Measurements from ENCODE around the gene SLC38A2. TPM values are rescaled to one million over a fixed set of nuclear protein-coding genes. Genes with fewer than 3 reads are reported as not detected.
A peak's percentile ranks its signal among the peaks of the same experiment; 100 is the strongest.

The SLC38A2 gene
- total RNA-seq, 1 donor: 1,020 TPM

GRCh38 chr12:46374310-46374709 is 1.7 kb upstream of the SLC38A2 start:
- peak overlapping the region; percentile 97 for H3K27ac ChIP-seq (ENCODE audit: low read depth, low read length)
- H3K4me1 ChIP-seq (ENCODE audit: insufficient read depth, low read length): peaks cover 26% of the 10 kb centered on the region
- H3K79me2 ChIP-seq (ENCODE audit: insufficient read depth, low read length): peaks cover 48% of the 10 kb centered on the region
- no peaks in the 10 kb centered on the region for H3K27me3 ChIP-seq (ENCODE audit: insufficient read depth, low read length)
- peaks cover 29% of the 10 kb centered on the region for H4K20me1 ChIP-seq (ENCODE audit: insufficient read depth, low read length)
- peak overlapping the region; percentile 84 for H2AFZ ChIP-seq (ENCODE audit: low read length)
- H3K9me3 ChIP-seq (ENCODE audit: low read depth, low read length): no peaks in the 10 kb centered on the region
- peak overlapping the region; percentile 97 for H3K4me2 ChIP-seq (ENCODE audit: insufficient read depth, low read length)
- peak; percentile 66 for DNase-seq (ENCODE audit: insufficient read length, low spot score, missing footprints)
- H3K4me3 ChIP-seq (ENCODE audit: insufficient read depth, low read length): peak overlapping the region; percentile 96
- H3K36me3 ChIP-seq (ENCODE audit: insufficient read depth, low read length): peaks cover 22% of the 10 kb centered on the region
- TF ChIP-seq CTCF (IDR thresholded peaks at IDR 0.05; ENCODE audit: extremely low read depth, low read depth, low read length): no peak

GRCh38 chr12:46373301-46374296 is 1.0 kb upstream of the SLC38A2 start:
- H3K4me2 ChIP-seq (ENCODE audit: insufficient read depth, low read length): peak overlapping the region; percentile 97
- H3K4me1 ChIP-seq (ENCODE audit: insufficient read depth, low read length): peaks cover 32% of the 10 kb centered on the region
- H3K9me3 ChIP-seq (ENCODE audit: low read depth, low read length): no peaks in the 10 kb centered on the region
- peak overlapping the region; percentile 84 for H2AFZ ChIP-seq (ENCODE audit: low read length)
- DNase-seq (ENCODE audit: insufficient read length, low spot score, missing footprints): peak; percentile 87
- peak overlapping the region; percentile 97 for H3K27ac ChIP-seq (ENCODE audit: low read depth, low read length)
- H3K27me3 ChIP-seq (ENCODE audit: insufficient read depth, low read length): no peaks in the 10 kb centered on the region
- H3K4me3 ChIP-seq (ENCODE audit: insufficient read depth, low read length): peak overlapping the region; percentile 96
- peaks cover 36% of the 10 kb centered on the region for H4K20me1 ChIP-seq (ENCODE audit: insufficient read depth, low read length)
- peaks cover 29% of the 10 kb centered on the region for H3K36me3 ChIP-seq (ENCODE audit: insufficient read depth, low read length)
- TF ChIP-seq CTCF (IDR thresholded peaks at IDR 0.05; ENCODE audit: extremely low read depth, low read depth, low read length): peak; percentile 23
- H3K79me2 ChIP-seq (ENCODE audit: insufficient read depth, low read length): peaks cover 56% of the 10 kb centered on the region

GRCh38 chr12:46371718-46372543 is 642 bp downstream of the SLC38A2 start:
- DNase-seq (ENCODE audit: insufficient read length, low spot score, missing footprints): peak; percentile 91
- peak overlapping the region; percentile 96 for H3K4me3 ChIP-seq (ENCODE audit: insufficient read depth, low read length)
- peaks cover 72% of the 10 kb centered on the region for H3K79me2 ChIP-seq (ENCODE audit: insufficient read depth, low read length)
- peaks cover 46% of the 10 kb centered on the region for H3K36me3 ChIP-seq (ENCODE audit: insufficient read depth, low read length)
- no peaks in the 10 kb centered on the region for H3K9me3 ChIP-seq (ENCODE audit: low read depth, low read length)
- no peaks in the 10 kb centered on the region for H3K27me3 ChIP-seq (ENCODE audit: insufficient read depth, low read length)
- peak overlapping the region; percentile 92 for H3K27ac ChIP-seq (ENCODE audit: low read depth, low read length)
- peak overlapping the region; percentile 38 for H3K4me2 ChIP-seq (ENCODE audit: insufficient read depth, low read length)
- H4K20me1 ChIP-seq (ENCODE audit: insufficient read depth, low read length): peaks cover 52% of the 10 kb centered on the region
- no peak overlapping the region for H2AFZ ChIP-seq (ENCODE audit: low read length)
- H3K4me1 ChIP-seq (ENCODE audit: insufficient read depth, low read length): peaks cover 39% of the 10 kb centered on the region
- no peak for TF ChIP-seq CTCF (IDR thresholded peaks at IDR 0.05; ENCODE audit: extremely low read depth, low read depth, low read length)
